GM19395 (cell line): Measurements from ENCODE around the gene MRPL19.

Source experiments
- ATAC-seq: cut with Tn5 transposase; IDR thresholded peaks from one replicate; pipeline ENCODE4 v1.9.1; 2021; ENCODE audit warnings: mild to moderate bottlenecking, moderate library complexity; ENCODE audit not compliant: unreplicated experiment

Gene MRPL19

GRCh38 chr2:75614162-75614651 is 32.4 kb upstream of the MRPL19 start:
- ATAC-seq: no peak

GRCh38 chr2:75616406-75616805 is 30.2 kb upstream of the MRPL19 start:
- ATAC-seq: no peak

GRCh38 chr2:75616933-75617332 is 29.6 kb upstream of the MRPL19 start:
- no peak for ATAC-seq

- no peak for ATAC-seq
These were observed 26.4 kb upstream of the MRPL19 start for GRCh38 chr2:75619956-75620740.

- no peak for ATAC-seq
These were observed 25.4 kb upstream of the MRPL19 start for GRCh38 chr2:75621228-75621627.

GRCh38 chr2:75622500-75622899 is 24.1 kb upstream of the MRPL19 start:
- ATAC-seq: no peak

GRCh38 chr2:75622929-75623328 is 23.7 kb upstream of the MRPL19 start:
- no peak for ATAC-seq

GRCh38 chr2:75627902-75628504 is 18.6 kb upstream of the MRPL19 start:
- ATAC-seq: peak; percentile 86

- no peak for ATAC-seq
These were observed 14.4 kb upstream of the MRPL19 start for GRCh38 chr2:75632091-75632701.

- no peak for ATAC-seq
These were observed 13.8 kb upstream of the MRPL19 start for GRCh38 chr2:75632813-75633212.

GRCh38 chr2:75633620-75634019 is 13.0 kb upstream of the MRPL19 start:
- no peak for ATAC-seq

GRCh38 chr2:75634945-75635344 is 11.6 kb upstream of the MRPL19 start:
- no peak for ATAC-seq

GRCh38 chr2:75637568-75637967 is 9.0 kb upstream of the MRPL19 start:
- ATAC-seq: no peak

- ATAC-seq: peak; percentile 97
These were observed 5.9 kb upstream of the MRPL19 start for GRCh38 chr2:75640621-75641121.

GRCh38 chr2:75641587-75641986 is 5.0 kb upstream of the MRPL19 start:
- ATAC-seq: no peak

- no peak for ATAC-seq
These were observed 2.6 kb upstream of the MRPL19 start for GRCh38 chr2:75643980-75644379.

- ATAC-seq: no peak
These were observed 940 bp upstream of the MRPL19 start for GRCh38 chr2:75645643-75646042.

- ATAC-seq: peak; percentile 20
These were observed 447 bp upstream of the MRPL19 start for GRCh38 chr2:75646090-75646582.

- no peak for ATAC-seq
These were observed 1.2 kb downstream of the MRPL19 start for GRCh38 chr2:75647771-75648170.

- ATAC-seq: no peak
These were observed 7.4 kb downstream of the MRPL19 start for GRCh38 chr2:75654012-75654411.

- no peak for ATAC-seq
These were observed 9.3 kb downstream of the MRPL19 start for GRCh38 chr2:75655861-75656260.

- ATAC-seq: no peak
These were observed 10.0 kb downstream of the MRPL19 start for GRCh38 chr2:75656563-75656962.
